Tibial nerve (tissue), 4 donors: ENCODE data around the gene NEBL. TPM values are rescaled to one million over a fixed set of nuclear protein-coding genes. Genes with fewer than 3 reads are reported as not detected.

Experiments used
- DNase-seq, 2 donors: peaks; one replicate each; pipeline ENCODE4 v3.0.0-alpha.2; 2019; ENCODE audit warnings: low spot score in 2 of 2
- H3K27ac ChIP-seq, 4 donors: fragments of 200-600 bp; sonication (generic) in 3 of 4; one replicate each; pipeline ENCODE4 v1.5.1; 2017 to 2019; ENCODE audit warnings: mild to moderate bottlenecking in 1 of 4
- H3K27me3 ChIP-seq, 2 donors: fragments of 200-600 bp; sonication (generic) in 1 of 2; one replicate each; pipeline versions ENCODE4 v1.5.1 to v1.6.0; 2017 to 2019
- H3K36me3 ChIP-seq, 3 donors: fragments of 200-600 bp; sonication (generic); one replicate each; pipeline ENCODE4 v1.5.1; 2018 to 2019
- H3K4me1 ChIP-seq, 4 donors: fragments of 200-600 bp; sonication (generic) in 3 of 4; one replicate each; pipeline ENCODE4 v1.5.1; 2017 to 2019
- H3K4me3 ChIP-seq, 4 donors: fragments of 200-600 bp; sonication (generic) in 3 of 4; one replicate each; pipeline ENCODE4 v1.5.1; 2017 to 2019; ENCODE audit warnings: mild to moderate bottlenecking in 1 of 4, moderate library complexity in 1 of 4
- H3K9me3 ChIP-seq, 4 donors: fragments of 200-600 bp; sonication (generic) in 3 of 4; one replicate each; pipeline ENCODE4 v1.5.1; 2017 to 2019
- CTCF ChIP-seq, 5 experiments: fragments of 200-600 bp in 3 of 5; fragments of 450-650 bp in 2 of 5; sonication (generic) in 3 of 5; IDR thresholded peaks; one replicate each; pipeline ENCODE4 v1.5.1; 2016 to 2019; ENCODE audit warnings: antibody characterized with exemption in 5 of 5, mild to moderate bottlenecking in 3 of 5, moderate library complexity in 2 of 5
- EP300 ChIP-seq, 2 donors: sonication (generic); formaldehyde crosslinking; IDR thresholded peaks; one replicate each; pipeline ENCODE4 v1.6.1; 2017; ENCODE audit warnings: antibody characterized with exemption in 2 of 2, mild to moderate bottlenecking in 1 of 2
- POLR2A ChIP-seq, 2 donors: fragments of 450-650 bp; IDR thresholded peaks; one replicate each; pipeline ENCODE4 v1.6.1; 2017; ENCODE audit warnings: antibody characterized with exemption in 2 of 2, mild to moderate bottlenecking in 2 of 2, moderate library complexity in 2 of 2
- WGBS, 2 donors: methylation state at CpG; one replicate each; pipeline ENCODE4 v1.1.5; 2018; 5-methylcytosine and 5-hydroxymethylcytosine counted together
- small RNA-seq: library from RNA; depleted of rRNA; stranded (forward); fragments of <200 nt; gene quantifications from one replicate; pipeline ENCODE3, GENCODE V24; 2016
- total RNA-seq, 4 donors: library from RNA; depleted of rRNA; stranded (reverse); fragments of >200 nt; gene quantifications; one replicate each; pipeline ENCODE4 v1.1.0, GENCODE V29; 2016

The NEBL gene
- total RNA-seq, 4 donors from 2014 or later, result 34.5 to 61.2 (median 49.7) TPM

GRCh38 chr10:20743942-20744341 is 153.2 kb downstream of the NEBL start:
- Histone ChIP-seq H3K27ac (no peak overlapping the region), H3K9me3 (peaks cover 0 to 4% (median 0%) of the 10 kb centered on the region in 4 donors), H3K4me1 (peaks cover 0 to 7% (median 0%) of the 10 kb centered on the region in 4 donors), H3K4me3 (no peak overlapping the region), H3K27me3 (no peaks in the 10 kb centered on the region), H3K36me3 (no peaks in the 10 kb centered on the region)
- TF ChIP-seq EP300 (IDR thresholded peaks at IDR 0.05), result no peak
- TF ChIP-seq POLR2A (IDR thresholded peaks at IDR 0.05), result no peak
- no peak for TF ChIP-seq CTCF (IDR thresholded peaks at IDR 0.05)
- WGBS, 2 donors, result 88 to 90% methylated on average over 5 of the region's 5 CpGs
- no peak for DNase-seq

DNA sequence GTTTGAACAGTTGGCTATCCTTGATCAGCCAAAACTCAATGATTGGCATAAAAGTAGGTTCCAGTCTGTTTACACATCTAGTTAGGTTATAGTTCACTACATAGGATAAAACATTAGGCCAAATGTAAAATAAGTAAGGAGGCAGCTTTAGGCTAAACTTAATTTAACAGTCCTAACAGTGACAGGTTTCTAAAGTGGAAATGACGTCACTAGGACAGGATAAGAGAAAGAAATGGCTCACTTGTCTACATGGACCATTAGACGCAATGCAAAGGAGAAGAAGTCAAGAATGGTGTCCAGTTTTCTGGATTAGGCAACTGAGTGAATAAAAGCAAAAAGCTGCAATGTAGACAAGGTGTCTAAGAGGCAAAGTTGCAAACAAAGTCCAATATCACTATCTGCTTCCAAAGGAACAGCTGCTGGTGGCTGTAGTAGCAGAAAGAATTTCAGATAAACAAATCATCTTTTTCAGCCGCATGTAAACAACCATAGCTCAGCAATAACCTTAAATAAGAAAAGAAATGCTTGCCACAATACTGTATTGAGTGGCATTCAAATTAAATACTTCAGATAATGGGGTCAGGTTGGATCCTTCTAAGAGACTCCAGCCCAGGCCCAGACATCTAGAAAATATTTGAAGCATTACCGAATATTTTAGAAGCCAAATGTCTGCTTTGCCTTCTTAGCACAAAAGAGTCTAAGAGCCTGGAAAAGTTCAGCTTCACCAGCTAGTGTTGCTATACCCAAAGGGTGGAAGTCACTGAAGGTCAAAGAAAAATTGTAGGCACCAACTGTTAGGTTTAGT is 154.2 kb downstream of the NEBL start:
- no peaks in the 10 kb centered on the region for H3K27me3 ChIP-seq
- H3K4me3 ChIP-seq, result no peak overlapping the region
- no peak overlapping the region for H3K27ac ChIP-seq
- H3K36me3 ChIP-seq, result no peaks in the 10 kb centered on the region
- peaks cover 0 to 7% (median 0%) of the 10 kb centered on the region in 4 donors for H3K4me1 ChIP-seq
- TF ChIP-seq EP300 (IDR thresholded peaks at IDR 0.05) (no peak), CTCF (IDR thresholded peaks at IDR 0.05) (no peak), POLR2A (IDR thresholded peaks at IDR 0.05) (no peak)
- no peak for DNase-seq
- WGBS, 2 donors, result 52 to 53% methylated on average over 4 of the region's 4 CpGs
- no peaks in the 10 kb centered on the region for H3K9me3 ChIP-seq

GRCh38 chr10:20740120-20740519 is 157.0 kb downstream of the NEBL start:
- DNase-seq, result no peak
- H3K4me3 ChIP-seq, result no peak overlapping the region
- TF ChIP-seq CTCF (IDR thresholded peaks at IDR 0.05) (no peak), POLR2A (IDR thresholded peaks at IDR 0.05) (no peak), EP300 (IDR thresholded peaks at IDR 0.05) (no peak)
- WGBS, 2 donors, result 87 to 88% methylated on average over 6 of the region's 6 CpGs
- no peaks in the 10 kb centered on the region for H3K9me3 ChIP-seq
- H3K27me3 ChIP-seq, result no peaks in the 10 kb centered on the region
- no peaks in the 10 kb centered on the region for H3K36me3 ChIP-seq
- H3K4me1 ChIP-seq, result peaks cover 0 to 7% (median 0%) of the 10 kb centered on the region in 4 donors
- no peak overlapping the region for H3K27ac ChIP-seq

DNA sequence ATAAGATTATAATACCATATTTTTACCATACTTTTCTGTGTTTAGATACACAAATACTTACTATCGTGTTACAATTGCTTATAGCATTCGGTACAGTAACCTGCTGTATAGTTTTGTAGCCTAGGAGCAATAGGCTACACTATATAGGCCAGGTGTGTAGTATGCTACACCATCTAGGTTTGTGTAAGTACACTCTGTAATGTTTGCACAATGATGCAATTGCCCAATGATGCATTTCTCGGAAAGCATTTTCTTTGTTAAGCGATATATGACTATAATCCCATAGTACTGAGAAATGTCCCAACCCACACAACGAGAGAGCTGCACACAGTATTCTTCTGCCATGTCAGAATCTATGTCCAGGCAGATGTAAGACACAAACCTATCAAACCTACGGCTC is 160.0 kb downstream of the NEBL start:
- no peaks in the 10 kb centered on the region for H3K27me3 ChIP-seq
- WGBS, 2 donors, result 88 to 90% methylated on average over 6 of the region's 6 CpGs
- H3K36me3 ChIP-seq, result no peaks in the 10 kb centered on the region
- no peak overlapping the region for H3K27ac ChIP-seq
- no peaks in the 10 kb centered on the region for H3K4me1 ChIP-seq
- no peaks in the 10 kb centered on the region for H3K9me3 ChIP-seq
- no peak overlapping the region for H3K4me3 ChIP-seq
- no peak for DNase-seq
- TF ChIP-seq POLR2A (IDR thresholded peaks at IDR 0.05) (no peak), CTCF (IDR thresholded peaks at IDR 0.05) (no peak), EP300 (IDR thresholded peaks at IDR 0.05) (no peak)

Small RNA genes within 50 kb of the gene (small RNA-seq; reads per million reads assigned to genes)
- gene AL157398.1 (not detected), gene MTND1P21 (not detected)
